Gastroesophageal sphincter (tissue), 4 donors: ENCODE data around the gene PAX5. TPM values are rescaled to one million over a fixed set of nuclear protein-coding genes. Genes with fewer than 3 reads are reported as not detected.

Experiments
- ATAC-seq: fragments of 150-250 bp; one replicate; pipeline ENCODE4 v1.9.1; 2016; ENCODE audit warnings: mild to moderate bottlenecking, moderate library complexity
- H3K27ac ChIP-seq, 4 donors: fragments of 200-600 bp; sonication (generic) in 3 of 4; 1 replicate in 3 of 4; 2 replicates in 1 of 4; pipeline ENCODE4 v1.5.1; 2016 to 2019
- H3K27me3 ChIP-seq: fragments of 200-600 bp; sonication (generic); one replicate; pipeline ENCODE4 v1.5.1; 2019
- H3K36me3 ChIP-seq, 2 donors: fragments of 200-600 bp; sonication (generic); one replicate each; pipeline ENCODE4 v1.5.1; 2019; ENCODE audit warnings: control low read depth in 1 of 2
- H3K4me1 ChIP-seq, 3 donors: fragments of 200-600 bp; sonication (generic); 1 replicate in 2 of 3; 2 replicates in 1 of 3; pipeline ENCODE4 v1.5.1; 2016 to 2019; ENCODE audit warnings: control low read depth in 2 of 3
- H3K4me3 ChIP-seq, 2 donors: fragments of 200-600 bp; sonication (generic); one replicate each; pipeline ENCODE4 v1.5.1; 2019; ENCODE audit warnings: mild to moderate bottlenecking in 1 of 2, moderate library complexity in 1 of 2
- H3K9me3 ChIP-seq, 3 donors: fragments of 200-600 bp; sonication (generic); one replicate each; pipeline ENCODE4 v1.5.1; 2017 to 2019; ENCODE audit warnings: control low read depth in 2 of 3
- CTCF ChIP-seq, 4 experiments: fragments of 200-600 bp in 2 of 4; fragments of 450-650 bp in 2 of 4; sonication (generic) in 1 of 4; IDR thresholded peaks; one replicate each; pipeline ENCODE4 v1.5.1; 2017 to 2019; ENCODE audit warnings: antibody characterized with exemption in 4 of 4, mild to moderate bottlenecking in 2 of 4, moderate library complexity in 2 of 4
- EP300 ChIP-seq: sonication (generic); formaldehyde crosslinking; IDR thresholded peaks from one replicate; pipeline ENCODE4 v1.6.1; 2017; ENCODE audit warnings: antibody characterized with exemption, mild to moderate bottlenecking
- POLR2A ChIP-seq, 2 donors: fragments of 450-650 bp; IDR thresholded peaks; one replicate each; pipeline ENCODE4 v1.6.1; 2017; ENCODE audit warnings: antibody characterized with exemption in 2 of 2, mild to moderate bottlenecking in 2 of 2, moderate library complexity in 1 of 2
- POLR2AphosphoS5 ChIP-seq: sonication (generic); formaldehyde crosslinking; IDR thresholded peaks from one replicate; pipeline ENCODE4 v1.6.1; 2017; ENCODE audit warnings: antibody characterized with exemption
- WGBS, 2 donors: methylation state at CpG; one replicate each; pipeline ENCODE4 v1.1.5; 2018; ENCODE audit warnings: low coverage in 1 of 2; 5-methylcytosine and 5-hydroxymethylcytosine counted together
- total RNA-seq, 4 donors: library from RNA; depleted of rRNA; stranded (reverse); fragments of >200 nt; gene quantifications; one replicate each; pipeline ENCODE4 v1.1.0, GENCODE V29; 2016

PAX5 gene
- total RNA-seq, 4 donors from 2014 or later: under 0.01 TPM; not detected in 3

GRCh38 chr9:36928210-36928609 lies 105.9 kb downstream of the PAX5 start:
- TF ChIP-seq POLR2AphosphoS5 (no peak), CTCF (IDR thresholded peaks at IDR 0.05) (no peak), POLR2A (IDR thresholded peaks at IDR 0.05) (no peak), EP300 (no peak)
- peaks cover 0 to 10% (median 0%) of the 10 kb centered on the region in 3 donors for H3K9me3 ChIP-seq
- no peak overlapping the region for H3K27ac ChIP-seq
- H3K36me3 ChIP-seq: no peaks in the 10 kb centered on the region
- no peaks in the 10 kb centered on the region for H3K4me1 ChIP-seq
- ATAC-seq: no peak
- 98% methylated on average over 2 of the region's 2 CpGs; no CpG with 5 or more reads in 1 of the 2 donors for WGBS, 2 donors
- H3K4me3 ChIP-seq: no peak overlapping the region
- H3K27me3 ChIP-seq: peaks cover 47% of the 10 kb centered on the region

GRCh38 chr9:36924757-36925432 lies 109.2 kb downstream of the PAX5 start:
- no peaks in the 10 kb centered on the region for H3K9me3 ChIP-seq
- H3K36me3 ChIP-seq: no peaks in the 10 kb centered on the region
- H3K27me3 ChIP-seq: peaks cover 43% of the 10 kb centered on the region
- ATAC-seq: no peak
- no peaks in the 10 kb centered on the region for H3K4me1 ChIP-seq
- no peak overlapping the region for H3K4me3 ChIP-seq
- TF ChIP-seq EP300 (no peak), CTCF (IDR thresholded peaks at IDR 0.05) (no peak), POLR2A (IDR thresholded peaks at IDR 0.05) (no peak), POLR2AphosphoS5 (no peak)
- H3K27ac ChIP-seq: no peak overlapping the region
- WGBS, 2 donors: 39 to 45% methylated on average over 3 to 4 of the region's 4 CpGs

GRCh38 chr9:36924071-36924470 lies 110.0 kb downstream of the PAX5 start:
- TF ChIP-seq POLR2AphosphoS5 (no peak), EP300 (no peak)
- no peak for ATAC-seq
- no peak overlapping the region for H3K27ac ChIP-seq
- no peak overlapping the region for H3K4me3 ChIP-seq
- WGBS, 2 donors: 71 to 79% methylated on average over 3 of the region's 4 CpGs
- H3K27me3 ChIP-seq: peaks cover 48% of the 10 kb centered on the region
- H3K4me1 ChIP-seq: no peaks in the 10 kb centered on the region
- H3K36me3 ChIP-seq: no peaks in the 10 kb centered on the region
- peaks cover 0 to 8% (median 0%) of the 10 kb centered on the region in 3 donors for H3K9me3 ChIP-seq

GRCh38 chr9:36923025-36923625 lies 110.9 kb downstream of the PAX5 start:
- Histone ChIP-seq H3K4me3 (no peak overlapping the region), H3K27me3 (peaks cover 51% of the 10 kb centered on the region), H3K4me1 (no peaks in the 10 kb centered on the region), H3K36me3 (no peaks in the 10 kb centered on the region), H3K9me3 (peaks cover 0 to 17% (median 0%) of the 10 kb centered on the region in 3 donors), H3K27ac (no peak overlapping the region)
- ATAC-seq: no peak
- 36% methylated on average over 1 of the region's 7 CpGs; no CpG with 5 or more reads in 1 of the 2 donors for WGBS, 2 donors
- TF ChIP-seq CTCF (IDR thresholded peaks at IDR 0.05): no peak
- no peak for TF ChIP-seq POLR2AphosphoS5
- no peak for TF ChIP-seq EP300
- TF ChIP-seq POLR2A (IDR thresholded peaks at IDR 0.05): no peak

GRCh38 chr9:36922548-36922947 lies 111.5 kb downstream of the PAX5 start:
- peaks cover 51% of the 10 kb centered on the region for H3K27me3 ChIP-seq
- ATAC-seq: no peak
- 100% methylated on average over 1 to 2 of the region's 5 CpGs for WGBS, 2 donors
- no peak overlapping the region for H3K4me3 ChIP-seq
- no peaks in the 10 kb centered on the region for H3K4me1 ChIP-seq
- peaks cover 0 to 18% (median 0%) of the 10 kb centered on the region in 3 donors for H3K9me3 ChIP-seq
- no peaks in the 10 kb centered on the region for H3K36me3 ChIP-seq
- TF ChIP-seq POLR2A (IDR thresholded peaks at IDR 0.05) (no peak), CTCF (IDR thresholded peaks at IDR 0.05) (no peak), POLR2AphosphoS5 (no peak), EP300 (no peak)
- no peak overlapping the region for H3K27ac ChIP-seq
